HG03066 (cell line): ENCODE measurements around the gene RPS2.
"Not testable (repeated sequence)": the region's sequence is repeated elsewhere in the genome, so short reads cannot be mapped to it uniquely, and the experiment has no call there.

ENCODE experiments used
- ATAC-seq: cut with Tn5 transposase; IDR thresholded peaks from one replicate; pipeline ENCODE4 v1.9.1; 2021; ENCODE audit warnings: low read depth; ENCODE audit not compliant: unreplicated experiment

RPS2 gene

DNA sequence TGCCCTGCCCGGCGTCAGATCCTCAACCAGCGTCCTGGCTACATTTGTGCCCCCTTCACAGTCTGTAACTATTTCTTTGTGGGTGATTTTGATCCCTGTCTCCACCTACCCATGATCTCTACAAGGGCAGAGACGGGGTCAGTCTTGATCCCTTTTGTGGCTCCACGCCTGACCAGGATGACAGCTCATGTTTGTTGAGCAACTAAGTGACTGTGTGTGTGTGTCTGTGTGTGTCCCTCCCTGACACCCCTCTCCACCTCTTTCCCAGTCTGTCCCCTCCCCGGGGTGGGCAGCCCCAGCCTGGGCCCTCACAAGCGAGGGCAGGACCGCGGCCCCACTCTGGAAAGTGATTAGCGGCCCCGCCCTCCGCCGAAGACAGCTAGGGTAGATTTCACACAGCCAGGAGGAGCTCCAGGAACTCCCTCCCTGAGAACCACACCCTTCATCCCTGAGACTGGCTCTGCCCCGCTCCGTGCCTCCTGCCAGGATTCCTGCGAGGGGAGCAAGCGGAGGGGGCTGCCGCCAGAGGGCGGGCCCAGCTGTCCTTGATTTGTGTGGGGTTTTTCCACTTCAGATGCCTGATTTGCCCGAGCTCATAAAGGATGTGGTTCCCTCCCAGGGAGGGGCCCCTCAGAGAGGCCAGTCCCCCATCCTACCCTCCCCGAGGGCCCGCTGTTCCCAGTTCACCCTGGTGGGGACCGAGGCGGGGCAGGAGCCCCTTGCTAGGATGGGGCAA lies 41.2 kb downstream of the RPS2 start:
- no peak for ATAC-seq

DNA sequence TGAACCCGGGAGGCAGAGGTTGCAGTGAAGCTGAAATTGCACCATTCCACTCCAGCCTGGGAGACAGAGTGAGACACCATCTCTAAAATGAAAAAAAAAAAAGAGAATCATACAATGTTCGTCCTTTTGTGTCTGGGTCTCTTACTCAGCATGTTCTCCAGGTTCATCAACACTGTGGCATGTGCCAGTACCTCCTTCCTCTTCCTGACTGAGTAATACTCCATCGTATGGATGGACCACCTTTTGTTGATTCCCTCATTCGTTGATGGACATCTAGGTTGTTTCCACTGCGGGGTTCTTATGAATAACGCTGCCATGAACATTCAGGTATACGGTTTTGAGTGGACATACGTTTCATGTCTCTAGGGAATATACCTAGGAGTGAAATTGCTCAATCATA lies 42.3 kb downstream of the RPS2 start:
- ATAC-seq: no peak

DNA sequence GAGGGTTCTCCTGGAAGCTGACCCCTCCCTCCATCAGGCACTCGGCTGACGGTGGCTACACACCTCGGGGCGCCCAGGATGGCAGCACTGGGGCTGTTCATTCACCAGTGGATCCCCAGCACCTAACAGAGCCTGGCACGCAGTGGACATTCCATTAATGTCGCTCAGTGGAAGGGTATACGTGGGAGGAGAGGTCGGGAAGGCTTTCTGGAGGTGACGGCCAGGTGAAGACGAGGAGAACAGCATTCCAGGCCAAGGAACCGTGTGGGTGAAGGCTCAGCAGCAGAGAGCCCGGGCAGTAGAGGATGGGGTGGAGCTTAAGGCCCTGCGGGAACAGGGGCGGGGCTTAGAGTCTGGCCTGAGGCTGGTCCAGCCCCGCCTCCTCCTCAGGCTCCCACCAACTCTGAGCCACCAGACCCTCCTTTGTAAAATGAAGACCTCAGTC lies 43.9 kb downstream of the RPS2 start:
- ATAC-seq: no peak

DNA sequence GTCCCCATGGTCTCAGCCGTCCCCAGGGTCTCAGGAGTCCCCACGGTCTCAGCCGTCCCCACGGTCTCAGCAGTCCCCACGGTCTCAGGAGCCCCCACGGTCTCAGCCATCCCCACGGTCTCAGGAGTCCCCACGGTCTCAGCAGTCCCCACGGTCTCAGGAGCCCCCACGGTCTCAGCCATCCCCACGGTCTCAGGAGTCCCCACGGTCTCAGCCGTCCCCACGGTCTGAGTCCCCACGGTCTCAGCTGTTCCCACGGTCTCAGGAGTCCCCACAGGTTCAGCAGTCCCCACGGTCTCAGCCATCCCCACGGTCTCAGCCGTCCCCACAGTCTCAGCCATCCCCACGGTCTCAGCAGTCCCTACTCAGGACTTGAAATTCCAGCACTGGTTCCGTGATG lies 44.5 kb downstream of the RPS2 start:
- ATAC-seq: not testable (repeated sequence)

DNA sequence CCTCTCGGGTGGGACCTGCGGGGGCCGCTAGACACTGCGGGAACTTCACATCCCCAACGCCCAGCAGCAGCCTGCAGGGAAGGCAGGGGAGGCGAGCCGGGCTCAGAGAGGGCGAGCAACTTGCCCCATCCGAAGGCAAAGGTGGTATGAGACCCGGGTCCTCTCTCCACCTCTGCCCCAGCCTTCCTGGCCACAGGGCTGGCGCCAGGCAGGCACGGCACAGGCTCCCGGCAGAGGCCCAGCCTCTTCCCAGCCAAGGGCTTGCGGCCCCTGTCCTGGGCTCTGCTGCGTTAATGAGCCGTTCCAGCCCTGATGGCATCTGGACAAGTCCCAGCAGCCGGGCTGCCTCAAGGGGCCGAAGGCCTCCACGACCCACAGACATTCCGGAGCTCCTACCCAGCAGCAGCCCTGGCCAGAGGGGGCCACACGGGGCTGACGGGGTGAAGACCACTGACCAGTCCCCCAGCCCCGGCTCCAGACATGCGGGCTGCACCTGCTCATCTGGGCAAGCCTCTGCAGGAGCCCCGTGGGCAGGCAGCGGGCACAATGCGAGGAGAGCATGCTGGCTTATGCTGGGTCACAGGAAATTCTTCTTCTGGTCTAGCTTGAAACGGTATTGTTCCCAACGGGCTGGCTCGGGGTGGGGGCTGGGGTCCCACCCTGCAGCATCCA lies 45.2 kb downstream of the RPS2 start:
- ATAC-seq: no peak

DNA sequence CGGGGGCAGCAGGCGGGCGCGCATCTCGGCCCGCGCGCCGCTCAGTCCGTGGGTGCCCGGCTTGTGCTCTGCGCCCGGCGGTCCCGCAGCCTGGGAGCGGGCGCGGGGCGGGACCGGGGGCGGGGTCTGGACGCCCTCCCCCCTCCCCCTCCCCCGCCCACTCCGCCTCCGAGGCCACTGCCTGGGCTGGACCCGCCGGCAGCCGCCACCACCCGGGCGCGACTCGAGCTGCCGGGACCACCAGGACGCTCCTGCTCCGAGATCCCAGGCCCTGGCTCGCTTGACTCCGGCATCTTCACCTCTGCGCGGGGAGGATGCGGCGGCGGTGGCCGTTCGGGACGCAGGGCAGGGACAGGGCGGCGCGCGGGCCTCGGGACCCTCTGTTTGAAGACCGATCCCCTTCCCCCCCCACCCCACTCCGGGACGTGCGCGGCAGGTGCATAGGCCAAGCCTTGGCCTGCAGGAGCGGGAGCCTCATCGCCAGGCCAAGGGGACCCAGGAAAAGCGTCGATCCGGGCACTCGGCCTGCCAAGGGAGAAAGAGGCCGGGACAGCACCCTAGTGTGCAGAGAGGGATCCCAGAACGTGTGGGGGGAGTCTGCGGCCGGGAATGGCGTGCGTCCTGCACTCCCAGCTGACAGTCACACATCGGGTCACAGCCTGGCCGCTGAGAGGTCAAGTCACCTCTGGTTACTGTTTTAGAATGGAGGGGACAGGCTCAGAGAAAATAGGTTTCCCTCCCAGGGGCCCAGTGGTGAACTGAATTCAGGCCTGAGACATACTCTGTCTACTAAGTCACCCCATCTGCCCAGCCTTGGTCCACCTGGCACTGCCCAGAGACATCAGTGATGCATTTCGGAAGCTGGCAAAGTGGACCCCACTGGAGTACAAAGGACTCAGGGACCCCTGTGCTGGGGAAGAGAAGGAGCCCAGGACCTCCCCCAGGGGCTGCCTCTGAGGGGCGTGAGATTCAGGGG lies 46.0 kb downstream of the RPS2 start, which contains the start of gene HS3ST6:
TSS of gene HS3ST6 (minus strand) at position 65 of the 976 bp plus-strand sequence. CDS start 92 bp downstream, outside the sequence.
- ATAC-seq: no peak

DNA sequence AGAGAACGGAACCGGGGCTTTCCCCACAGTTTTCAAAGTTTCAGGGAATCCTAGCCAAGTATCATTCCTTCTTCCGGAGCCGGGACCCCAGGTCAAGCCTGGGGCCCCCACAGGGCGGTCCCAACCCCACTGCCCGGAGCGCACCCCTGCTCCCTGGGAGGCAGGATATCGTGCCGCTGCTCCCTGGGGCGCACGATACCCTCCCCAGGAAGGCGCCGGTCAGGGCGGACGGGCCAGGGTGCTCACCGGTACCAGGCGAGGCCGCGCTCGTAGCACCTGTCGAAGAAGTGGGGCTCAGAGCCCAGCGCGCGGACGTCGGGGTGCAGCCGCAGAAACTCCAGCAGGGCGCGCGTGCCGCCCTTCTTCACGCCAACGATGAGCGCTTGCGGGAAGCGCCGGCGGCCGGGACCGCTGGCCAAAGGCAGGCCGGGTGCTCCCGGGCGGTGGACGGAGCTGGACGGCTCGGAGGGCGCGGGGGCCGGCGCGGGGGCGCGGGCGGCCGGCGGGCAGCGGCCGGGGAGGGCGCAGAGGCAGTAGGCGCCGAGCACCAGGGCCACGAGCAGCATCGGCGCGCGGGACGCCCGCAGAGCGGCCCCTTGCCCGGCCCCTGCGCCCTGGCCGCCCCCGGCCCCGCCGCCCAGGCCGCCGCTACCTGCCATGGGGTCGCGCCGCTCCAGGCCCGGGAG lies 46.8 kb downstream of the RPS2 start:
- no peak for ATAC-seq

DNA sequence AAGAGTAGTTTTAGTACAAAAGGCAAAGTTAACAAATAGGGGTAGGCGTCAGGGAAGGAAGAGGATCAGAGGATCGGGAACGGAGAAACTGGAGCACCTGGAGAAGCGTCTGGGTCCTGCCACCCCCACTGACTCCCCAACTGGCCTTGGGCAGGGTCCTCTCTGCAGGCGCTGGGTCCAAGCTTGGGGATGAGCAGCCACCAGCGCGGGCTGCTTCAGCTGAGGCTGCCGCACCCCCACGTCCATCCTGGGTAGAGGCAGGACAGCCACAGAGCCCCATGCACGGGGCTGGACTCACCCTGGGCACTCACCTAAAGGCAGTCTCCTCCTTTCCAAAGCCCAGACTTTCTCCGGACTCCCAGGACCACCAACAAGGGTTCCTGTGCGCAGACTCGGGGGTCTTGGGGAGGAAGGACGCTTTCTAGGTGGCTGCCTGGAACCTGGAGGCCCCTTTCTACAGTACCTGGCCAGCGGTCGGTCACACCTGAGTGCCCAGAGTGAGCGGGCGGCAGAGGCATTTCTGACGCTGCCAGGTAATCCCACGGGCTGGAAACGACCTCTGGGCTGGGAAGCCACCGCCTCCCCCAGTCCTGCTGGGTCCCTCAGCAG lies 47.5 kb downstream of the RPS2 start:
- no peak for ATAC-seq

DNA sequence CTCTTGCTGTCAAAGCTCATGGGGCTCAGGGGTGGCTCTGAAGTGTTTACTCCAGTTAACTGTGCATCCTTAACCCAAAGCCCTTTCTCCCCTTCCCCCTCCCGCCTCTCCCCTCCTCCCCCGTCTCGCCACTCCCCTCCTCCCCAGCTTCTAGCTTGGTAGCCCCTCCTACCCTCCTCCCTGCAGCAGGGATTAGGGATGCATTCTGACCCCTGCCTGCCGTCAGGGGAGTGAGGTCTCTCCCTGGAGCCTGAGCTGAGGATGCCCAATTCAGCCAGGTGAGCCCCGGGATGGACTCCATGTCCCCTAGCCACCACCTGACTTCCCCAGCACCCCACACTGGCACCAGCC lies 48.0 kb downstream of the RPS2 start:
- no peak for ATAC-seq

DNA sequence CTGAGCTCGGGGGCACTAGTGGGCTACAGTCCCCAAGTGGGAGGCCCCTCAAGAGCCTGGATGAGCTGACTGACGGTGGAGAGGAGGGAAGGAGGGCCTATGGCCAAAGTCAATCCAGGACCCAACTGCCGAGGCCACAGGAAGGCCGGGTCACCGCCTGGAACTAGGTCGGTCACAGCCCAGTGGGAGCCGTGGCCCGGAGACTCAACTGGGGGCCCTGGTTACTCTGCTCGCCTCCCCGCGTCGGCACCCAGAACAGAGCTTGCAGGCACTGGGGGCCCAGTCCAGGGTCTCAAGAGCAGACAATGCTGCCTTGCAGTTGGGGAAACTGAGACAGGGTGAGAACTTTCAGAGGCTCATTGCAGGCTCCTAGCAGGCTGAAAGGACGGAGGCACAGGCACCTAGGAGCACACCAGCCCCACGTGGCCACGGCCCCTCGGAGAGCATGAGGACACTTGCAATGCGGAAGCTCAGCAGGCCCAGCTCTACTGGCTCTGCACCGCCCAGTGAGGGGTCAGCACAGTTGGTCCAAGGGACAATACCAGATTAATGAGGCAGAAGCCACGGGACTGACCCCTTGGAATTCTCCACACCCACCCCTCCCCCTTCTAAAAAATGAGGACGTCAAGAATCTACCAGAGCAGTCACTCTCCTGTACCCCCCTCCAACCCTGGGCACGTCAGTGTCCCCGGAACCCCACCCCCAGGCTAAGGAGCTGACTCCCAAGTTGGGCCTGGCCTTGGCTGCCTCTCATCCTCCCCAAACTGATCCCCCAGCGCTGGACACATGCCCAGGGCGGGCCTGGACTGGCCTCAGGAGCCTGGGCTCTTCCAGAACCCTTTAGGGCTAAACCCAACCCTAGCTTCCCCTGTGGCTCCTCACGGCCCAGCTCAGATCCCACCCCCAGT lies 48.6 kb downstream of the RPS2 start:
- no peak for ATAC-seq

DNA sequence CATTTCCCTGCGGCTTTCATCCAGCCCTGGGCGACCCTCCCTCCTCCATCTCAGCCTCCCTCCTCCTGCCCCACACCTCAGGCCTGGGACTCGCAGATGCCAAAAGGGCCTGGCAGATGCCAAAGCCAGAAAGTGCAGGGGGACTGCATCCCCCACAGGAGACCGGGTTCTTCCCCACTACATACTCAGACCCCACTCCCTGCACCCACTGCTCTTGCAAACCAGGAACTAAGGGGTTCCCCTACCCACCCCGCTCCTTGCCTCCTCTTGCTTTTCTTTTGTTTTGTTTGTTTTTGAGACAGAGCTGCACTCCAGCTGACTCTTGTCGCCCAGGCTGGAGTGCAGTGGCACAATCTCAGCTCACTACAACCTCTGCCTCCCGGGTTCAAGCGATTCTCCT lies 49.6 kb downstream of the RPS2 start:
- no peak for ATAC-seq

DNA sequence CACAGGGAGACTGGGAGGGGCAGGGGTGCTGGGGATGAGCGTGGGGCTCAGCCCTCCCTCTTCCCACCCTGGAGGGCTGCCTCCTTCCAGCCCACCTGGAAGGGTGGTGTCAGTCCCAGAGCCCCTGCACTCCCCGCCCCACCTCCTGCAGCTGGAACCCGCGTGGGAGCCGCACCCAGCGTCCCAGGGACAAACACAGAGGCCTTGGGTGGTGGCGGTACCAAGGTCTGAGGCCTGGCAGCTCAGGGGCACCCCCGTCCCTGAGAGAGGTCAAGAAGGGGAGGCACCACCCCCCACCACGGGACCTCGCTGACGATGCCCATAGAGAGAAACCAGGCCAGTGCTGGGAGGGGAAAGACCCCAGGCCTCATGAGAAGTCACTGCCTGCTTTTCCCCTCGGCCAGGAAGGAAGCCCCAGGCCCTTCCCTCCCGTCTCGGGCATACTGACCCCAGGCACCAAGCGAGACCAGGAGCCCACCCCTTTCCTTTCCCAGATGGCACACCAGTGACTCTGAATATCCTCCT lies 50.5 kb downstream of the RPS2 start:
- no peak for ATAC-seq

DNA sequence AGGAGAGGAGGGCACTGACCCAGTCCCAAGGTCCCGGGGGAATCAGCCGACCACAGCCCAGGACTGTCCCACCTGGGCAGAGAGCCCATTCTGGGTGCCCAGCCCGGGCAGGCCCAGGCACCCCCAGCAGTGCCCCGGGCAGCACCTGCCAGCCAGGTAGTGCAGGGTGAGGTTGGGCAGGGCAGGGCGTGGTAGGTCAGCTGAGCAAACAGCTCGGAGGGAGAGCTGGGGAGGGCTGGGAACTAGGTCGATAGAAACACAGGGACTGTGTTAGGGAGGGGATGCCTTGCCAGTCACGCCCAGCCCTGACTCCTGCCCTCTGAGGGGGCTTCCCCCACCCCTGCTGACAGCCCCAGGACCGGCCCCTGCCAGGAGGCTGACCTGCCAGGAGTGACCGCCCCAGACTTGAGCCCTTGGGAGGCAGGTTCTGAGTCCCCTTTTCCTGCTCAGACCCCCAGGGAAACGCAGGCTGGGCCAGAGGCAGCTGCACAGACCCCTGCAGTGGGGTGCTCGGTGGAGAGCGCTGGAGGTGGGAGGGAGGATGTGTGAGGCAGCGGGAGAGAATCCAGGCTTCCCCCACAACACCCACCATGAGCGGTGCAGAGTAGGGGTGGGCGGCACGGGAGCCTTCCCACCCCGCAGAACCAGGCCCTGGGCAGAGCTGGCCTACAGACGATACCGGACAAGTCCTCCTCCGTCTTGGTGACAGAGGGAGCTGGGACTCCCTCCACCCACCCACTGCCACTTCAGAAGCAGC lies 51.1 kb downstream of the RPS2 start:
- no peak for ATAC-seq

DNA sequence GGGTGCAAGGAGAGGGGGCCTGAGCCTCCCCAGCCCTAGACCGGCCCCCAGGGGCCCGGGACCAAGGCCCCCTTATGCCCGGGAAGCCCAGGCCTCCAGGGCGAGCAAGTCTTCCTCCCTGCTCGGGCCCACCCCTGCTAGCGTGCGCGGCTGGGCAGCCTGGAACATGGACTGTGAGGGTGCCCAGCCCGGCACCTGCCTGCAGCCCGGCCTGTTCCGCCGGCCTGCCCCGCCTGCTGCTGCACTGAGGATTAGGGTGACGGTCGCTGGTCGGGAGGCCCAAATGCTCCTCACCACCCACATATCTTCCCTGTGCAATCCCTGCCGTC lies 52.4 kb downstream of the RPS2 start:
- no peak for ATAC-seq
